OCI-LY7 (cell line): Measurements from ENCODE around the gene B4GALNT4. TPM values are rescaled to one million over a fixed set of nuclear protein-coding genes. Genes with fewer than 3 reads are reported as not detected.

ENCODE experiments used
- BruUV-seq: library from RNA; stranded (reverse); fragments of 400-500 nt; replicated peaks from 2 replicates; lab custom pipeline; 2021; lab: Mats Ljungman, UMichigan
- CTCF ChIA-PET: fragments of 300-600 bp; sonication (Branson Sonifier 250); formaldehyde crosslinking; loops from one replicate; lab custom pipeline; 2022; ENCODE audit warnings: antibody characterized with exemption; ENCODE audit not compliant: unreplicated experiment; lab: Charles Lee
- POLR2A ChIA-PET: fragments of 300-600 bp; sonication (Branson Sonifier 250); formaldehyde crosslinking; loops from one replicate; lab custom pipeline; 2022; ENCODE audit warnings: antibody characterized with exemption; lab: Charles Lee
- DNase-seq: peaks from one replicate; pipeline ENCODE4 v3.0.0-alpha.2; 2015; ENCODE audit warnings: low spot score
- H2AFZ ChIP-seq: fragments of 200-600 bp; sonication (generic), shearing (Covaris generic); 2 replicates; pipeline ENCODE4 v1.6.1; 2014; ENCODE audit warnings: mild to moderate bottlenecking, antibody characterized with exemption, low read length, moderate library complexity
- H3K27ac ChIP-seq: fragments of 200-600 bp; sonication (generic); 2 replicates; pipeline ENCODE4 v1.5.1; 2014; ENCODE audit warnings: mixed run types, low read depth, mild to moderate bottlenecking, moderate library complexity, low read length, inconsistent platforms; ENCODE audit not compliant: poor library complexity, severe bottlenecking
- H3K36me3 ChIP-seq: fragments of 200-600 bp; sonication (generic); 2 replicates; pipeline ENCODE4 v1.6.1; 2014; ENCODE audit warnings: mild to moderate bottlenecking, antibody characterized with exemption, low read length, moderate library complexity, mixed read lengths; ENCODE audit not compliant: insufficient read depth
- H3K4me1 ChIP-seq: fragments of 200-600 bp; sonication (generic); 2 replicates; pipeline ENCODE4 v1.5.1; 2014; ENCODE audit warnings: mild to moderate bottlenecking, low read length; ENCODE audit not compliant: insufficient read depth, poor library complexity, severe bottlenecking
- H3K4me2 ChIP-seq: fragments of 200-600 bp; sonication (generic); 2 replicates; pipeline ENCODE4 v1.6.1; 2014; ENCODE audit warnings: mild to moderate bottlenecking, low read length
- H3K4me3 ChIP-seq: fragments of 200-600 bp; sonication (generic); 2 replicates; pipeline ENCODE4 v1.5.1; 2014; ENCODE audit warnings: mild to moderate bottlenecking, low read depth, low read length; ENCODE audit not compliant: poor library complexity, severe bottlenecking
- H3K79me2 ChIP-seq: fragments of 200-600 bp; sonication (generic); 2 replicates; pipeline ENCODE4 v1.6.1; 2016; ENCODE audit warnings: low read depth, mild to moderate bottlenecking, low read length, moderate library complexity, mixed read lengths; ENCODE audit not compliant: insufficient read depth
- H3K9me2 ChIP-seq: fragments of 200-600 bp; sonication (generic); 2 replicates; pipeline ENCODE4 v1.6.1; 2016; ENCODE audit warnings: mild to moderate bottlenecking, low read length, mixed read lengths; ENCODE audit not compliant: insufficient read depth
- H3K9me3 ChIP-seq: fragments of 200-600 bp; sonication (generic); 2 replicates; pipeline ENCODE4 v1.6.1; 2014; ENCODE audit warnings: mild to moderate bottlenecking, mixed run types, low read length, mixed read lengths
- H4K20me1 ChIP-seq: fragments of 200-600 bp; sonication (generic); 2 replicates; pipeline ENCODE4 v1.6.1; 2014; ENCODE audit warnings: mild to moderate bottlenecking, antibody characterized with exemption, low read length, moderate library complexity, mixed read lengths; ENCODE audit not compliant: insufficient read depth
- EZH2phosphoT487 ChIP-seq: fragments of 200-600 bp; sonication (generic); IDR thresholded peaks from 2 replicates; pipeline ENCODE4 v1.6.1; 2018; ENCODE audit warnings: low read depth, borderline replicate concordance, mild to moderate bottlenecking, mixed run types, antibody characterized with exemption, low read length, moderate library complexity, mixed read lengths
- intact Hi-C: fragments of 100-400 bp; cut with micrococcal nuclease; formaldehyde crosslinking; loops from one replicate; pipeline ENCODE4 v1.10.0; 2022; ENCODE audit not compliant: unreplicated experiment
- total RNA-seq, 2 experiments: library from RNA; depleted of rRNA in 1 of 2; stranded (reverse); fragments of >200 nt in 1 of 2; shearing (Covaris generic) in 1 of 2; gene quantifications; 2 replicates each; pipeline ENCODE4 v1.2.3, GENCODE V29; 2014 to 2022
- TF ChIP-seq, protein P1 (sequence below): fragments of 200-600 bp; sonication (generic); conservative IDR thresholded peaks from 2 replicates; pipeline ENCODE4 v1.5.1; 2014; ENCODE audit warnings: mild to moderate bottlenecking, antibody characterized with exemption, low read length, moderate library complexity, mixed read lengths

The B4GALNT4 gene
- total RNA-seq, 2 experiments from 2014 or later: not detected

DNA sequence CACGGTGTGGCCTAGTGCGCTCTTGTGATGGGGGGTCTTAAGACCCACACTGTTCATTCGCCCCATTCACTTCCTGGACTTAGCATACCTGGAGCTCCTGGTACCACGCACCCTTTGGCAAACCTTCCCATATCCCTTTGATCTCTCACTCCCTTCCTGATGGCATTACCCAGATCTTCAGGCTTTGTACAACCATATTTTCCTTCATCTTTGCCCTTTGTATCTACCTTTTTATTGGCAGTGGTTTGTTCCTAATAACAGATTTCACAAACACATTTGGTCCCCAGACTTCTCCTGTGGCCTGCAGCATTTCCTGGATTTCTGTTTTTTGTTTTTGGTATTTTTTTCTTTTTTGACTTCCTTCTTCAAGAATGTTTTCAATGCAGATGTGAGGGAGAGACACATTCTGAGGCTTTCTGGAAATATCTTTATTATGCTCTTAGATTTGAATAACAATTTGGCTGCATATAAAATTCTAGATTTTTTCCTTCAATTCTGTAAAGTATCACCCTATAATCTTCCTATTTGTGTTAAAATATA lies 32.6 kb upstream of the B4GALNT4 start:
- no TSS peak for BruUV-seq
- DNase-seq: no peak
- POLR2A ChIA-PET: interaction anchor here (0.6 kb wide), 1 partner anchor 358 kb away, joined by 3 read pairs; no protein-coding TSS in a partner anchor
- Histone ChIP-seq H3K9me2 (no peaks in the 10 kb centered on the region), H3K4me3 (no peak overlapping the region), H3K79me2 (no peaks in the 10 kb centered on the region), H4K20me1 (no peaks in the 10 kb centered on the region), H3K36me3 (peaks cover 9% of the 10 kb centered on the region), H3K9me3 (peaks cover 14% of the 10 kb centered on the region), H2AFZ (peak overlapping the region; percentile 82), H3K4me1 (peaks cover 73% of the 10 kb centered on the region), H3K27ac (peak overlapping the region; percentile 58), H3K4me2 (peak overlapping the region; percentile 54)
- intact Hi-C loops: no loop called here
- CTCF ChIA-PET: no interaction called here
- TF ChIP-seq, protein P1, sequence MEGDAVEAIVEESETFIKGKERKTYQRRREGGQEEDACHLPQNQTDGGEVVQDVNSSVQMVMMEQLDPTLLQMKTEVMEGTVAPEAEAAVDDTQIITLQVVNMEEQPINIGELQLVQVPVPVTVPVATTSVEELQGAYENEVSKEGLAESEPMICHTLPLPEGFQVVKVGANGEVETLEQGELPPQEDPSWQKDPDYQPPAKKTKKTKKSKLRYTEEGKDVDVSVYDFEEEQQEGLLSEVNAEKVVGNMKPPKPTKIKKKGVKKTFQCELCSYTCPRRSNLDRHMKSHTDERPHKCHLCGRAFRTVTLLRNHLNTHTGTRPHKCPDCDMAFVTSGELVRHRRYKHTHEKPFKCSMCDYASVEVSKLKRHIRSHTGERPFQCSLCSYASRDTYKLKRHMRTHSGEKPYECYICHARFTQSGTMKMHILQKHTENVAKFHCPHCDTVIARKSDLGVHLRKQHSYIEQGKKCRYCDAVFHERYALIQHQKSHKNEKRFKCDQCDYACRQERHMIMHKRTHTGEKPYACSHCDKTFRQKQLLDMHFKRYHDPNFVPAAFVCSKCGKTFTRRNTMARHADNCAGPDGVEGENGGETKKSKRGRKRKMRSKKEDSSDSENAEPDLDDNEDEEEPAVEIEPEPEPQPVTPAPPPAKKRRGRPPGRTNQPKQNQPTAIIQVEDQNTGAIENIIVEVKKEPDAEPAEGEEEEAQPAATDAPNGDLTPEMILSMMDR: no peak
- no peak for TF ChIP-seq EZH2phosphoT487

DNA sequence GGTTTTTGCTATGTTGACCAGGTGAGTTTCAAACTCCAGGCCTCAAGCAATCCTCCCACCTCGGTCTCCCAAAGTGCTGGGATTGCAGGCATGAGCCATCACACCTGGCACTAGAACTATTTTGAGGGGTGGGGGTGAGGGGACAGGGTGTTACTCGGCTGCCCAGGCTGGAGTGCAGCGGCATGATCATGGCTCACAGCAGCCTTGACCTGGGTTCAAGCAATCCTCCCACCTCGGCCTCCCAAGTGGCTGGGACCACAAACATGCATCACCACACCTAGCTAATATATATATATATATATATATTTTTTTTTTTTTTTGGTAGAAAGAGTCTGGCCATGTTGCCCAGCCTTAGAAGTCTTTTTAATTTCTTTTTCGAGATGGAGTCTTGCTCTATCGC lies 31.6 kb upstream of the B4GALNT4 start:
- ChIA-PET CTCF (interaction anchor here (0.5 kb wide), 1 partner anchor 199 kb away, joined by 4 read pairs; no protein-coding TSS in a partner anchor), POLR2A (interaction anchor here (0.6 to 4.6 kb wide), 2 partner anchors 9 to 357 kb away, joined by 3 to 63 read pairs; no protein-coding TSS in a partner anchor)
- no peaks in the 10 kb centered on the region for H4K20me1 ChIP-seq
- no peak overlapping the region for H3K27ac ChIP-seq
- DNase-seq: no peak
- no peak overlapping the region for H3K4me3 ChIP-seq
- H3K36me3 ChIP-seq: peaks cover 6% of the 10 kb centered on the region
- H2AFZ ChIP-seq: no peak overlapping the region
- H3K4me1 ChIP-seq: peaks cover 72% of the 10 kb centered on the region
- intact Hi-C loops: no loop called here
- no peaks in the 10 kb centered on the region for H3K9me2 ChIP-seq
- no peaks in the 10 kb centered on the region for H3K79me2 ChIP-seq
- BruUV-seq: no TSS peak
- H3K4me2 ChIP-seq: no peak overlapping the region
- H3K9me3 ChIP-seq: peaks cover 9% of the 10 kb centered on the region
- TF ChIP-seq, protein P1: no peak
- no peak for TF ChIP-seq EZH2phosphoT487

GRCh38 chr11:339963-340362 lies 29.3 kb upstream of the B4GALNT4 start:
- no peaks in the 10 kb centered on the region for H3K36me3 ChIP-seq
- no peak for DNase-seq
- H4K20me1 ChIP-seq: no peaks in the 10 kb centered on the region
- TF ChIP-seq EZH2phosphoT487: no peak
- TF ChIP-seq, protein P1: no peak
- H3K27ac ChIP-seq: peak overlapping the region; percentile 57
- H2AFZ ChIP-seq: peak overlapping the region; percentile 60; the same call in 1 of the 2 replicates
- peaks cover 55% of the 10 kb centered on the region for H3K4me1 ChIP-seq
- ChIA-PET POLR2A (interaction anchor here (0.7 to 4.6 kb wide), 11 partner anchors 8 to 467 kb away, joined by 3 to 63 read pairs (median 5); no protein-coding TSS in a partner anchor), CTCF (interaction anchor here (0.5 to 1.3 kb wide), 4 partner anchors 9 to 103 kb away, joined by 3 to 5 read pairs (median 4); no protein-coding TSS in a partner anchor)
- H3K79me2 ChIP-seq: no peaks in the 10 kb centered on the region
- no peaks in the 10 kb centered on the region for H3K9me3 ChIP-seq
- no peaks in the 10 kb centered on the region for H3K9me2 ChIP-seq
- H3K4me3 ChIP-seq: peak overlapping the region; percentile 44
- intact Hi-C loops: loop anchor here (10.0 kb wide), 1 partner anchor 1185 kb away; no protein-coding TSS in a partner anchor
- peak overlapping the region; percentile 60; the same call in 1 of the 2 replicates for H3K4me2 ChIP-seq
- no TSS peak for BruUV-seq
